ENCODE results near the gene ZC3H4. TPM values are rescaled to one million over a fixed set of nuclear protein-coding genes. Genes with fewer than 3 reads are reported as not detected.

Gene ZC3H4
- total and polyA plus RNA-seq, 2 donors from 2014 or later = 5.7 to 55.2 TPM

DNA sequence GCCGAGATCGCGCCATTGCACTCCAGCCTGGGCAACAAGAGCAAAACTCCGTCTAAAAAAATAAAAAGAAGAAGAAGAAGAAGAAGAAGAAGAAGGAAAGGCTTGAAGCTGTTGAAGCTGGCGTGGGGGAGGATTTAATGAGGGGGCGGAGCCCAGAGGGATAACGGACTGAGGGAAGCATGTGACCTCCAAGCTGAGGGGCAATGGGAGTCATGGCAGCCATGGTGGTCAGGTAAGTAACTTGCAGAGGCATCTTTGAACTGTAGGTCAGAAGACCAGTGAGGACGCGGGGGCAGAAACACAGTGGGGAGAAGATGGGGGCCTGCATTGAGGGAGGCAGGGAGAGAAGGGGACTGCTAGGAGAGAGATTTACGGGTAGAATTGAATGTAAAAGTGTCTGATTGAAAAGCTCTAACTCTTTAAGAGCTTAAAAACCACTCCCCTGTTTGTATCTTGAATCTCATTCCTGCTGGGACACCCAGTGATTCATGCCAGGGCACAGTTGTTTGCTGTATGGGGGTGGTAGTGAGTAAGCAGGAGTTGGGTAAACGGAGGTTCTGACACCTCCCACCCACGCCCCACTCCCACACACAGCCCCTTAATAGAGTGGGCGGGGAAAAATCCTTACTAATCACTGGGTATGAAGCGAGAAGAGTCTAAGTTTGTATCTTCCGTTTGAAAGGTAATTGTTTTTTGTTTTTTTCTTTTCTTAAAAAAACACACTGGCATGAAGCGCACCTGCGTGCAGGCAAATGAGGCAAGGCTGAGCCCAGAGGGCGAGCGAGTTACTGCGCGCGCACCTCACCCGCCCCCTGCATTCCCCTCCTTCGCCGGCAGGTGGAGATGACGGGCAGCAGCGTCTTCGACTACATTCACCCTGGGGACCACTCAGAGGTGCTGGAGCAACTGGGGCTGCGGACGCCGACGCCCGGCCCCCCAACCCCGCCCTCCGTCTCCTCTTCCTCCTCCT, 78.2 kb downstream of the ZC3H4 start:
- Histone ChIP-seq H3K27me3 (ENCODE audit: control insufficient read depth, insufficient read depth, low read length) (no peaks in the 10 kb centered on the region), H3K9ac (ENCODE audit: low read length in 3 of 3) (peak overlapping the region in 2 of 3 donors; percentile 30 to 57), H3K4me3 (ENCODE audit: low read length in 3 of 3) (peak overlapping the region; percentile 55 to 65 (median 61)), H3K9me3 (ENCODE audit: control insufficient read depth in 2 of 3, insufficient read depth in 1 of 3, low read length in 3 of 3) (no peaks in the 10 kb centered on the region), H3K36me3 (ENCODE audit: control insufficient read depth in 2 of 3, insufficient read depth in 3 of 3, low read length in 3 of 3) (no peaks in the 10 kb centered on the region), H3K27ac (ENCODE audit: low read depth in 2 of 2, low read length in 2 of 2) (peak overlapping the region in 1 of 2 donors; percentile 16), H3K4me1 (ENCODE audit: control insufficient read depth in 2 of 3, insufficient read depth in 2 of 3, low read depth in 1 of 3, low read length in 3 of 3) (peaks cover 0 to 4% (median 3%) of the 10 kb centered on the region in 3 donors)
- no peak for FAIRE-seq
- peak; percentile 92 to 96 (median 94) for DNase-seq
- intact Hi-C loops (cut with DNase I) = no loop called here
- TF ChIP-seq, protein P1, sequence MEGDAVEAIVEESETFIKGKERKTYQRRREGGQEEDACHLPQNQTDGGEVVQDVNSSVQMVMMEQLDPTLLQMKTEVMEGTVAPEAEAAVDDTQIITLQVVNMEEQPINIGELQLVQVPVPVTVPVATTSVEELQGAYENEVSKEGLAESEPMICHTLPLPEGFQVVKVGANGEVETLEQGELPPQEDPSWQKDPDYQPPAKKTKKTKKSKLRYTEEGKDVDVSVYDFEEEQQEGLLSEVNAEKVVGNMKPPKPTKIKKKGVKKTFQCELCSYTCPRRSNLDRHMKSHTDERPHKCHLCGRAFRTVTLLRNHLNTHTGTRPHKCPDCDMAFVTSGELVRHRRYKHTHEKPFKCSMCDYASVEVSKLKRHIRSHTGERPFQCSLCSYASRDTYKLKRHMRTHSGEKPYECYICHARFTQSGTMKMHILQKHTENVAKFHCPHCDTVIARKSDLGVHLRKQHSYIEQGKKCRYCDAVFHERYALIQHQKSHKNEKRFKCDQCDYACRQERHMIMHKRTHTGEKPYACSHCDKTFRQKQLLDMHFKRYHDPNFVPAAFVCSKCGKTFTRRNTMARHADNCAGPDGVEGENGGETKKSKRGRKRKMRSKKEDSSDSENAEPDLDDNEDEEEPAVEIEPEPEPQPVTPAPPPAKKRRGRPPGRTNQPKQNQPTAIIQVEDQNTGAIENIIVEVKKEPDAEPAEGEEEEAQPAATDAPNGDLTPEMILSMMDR (IDR thresholded peaks at IDR 0.05; ENCODE audit: borderline replicate concordance, extremely low read depth, insufficient read depth) = peak; percentile 94

DNA sequence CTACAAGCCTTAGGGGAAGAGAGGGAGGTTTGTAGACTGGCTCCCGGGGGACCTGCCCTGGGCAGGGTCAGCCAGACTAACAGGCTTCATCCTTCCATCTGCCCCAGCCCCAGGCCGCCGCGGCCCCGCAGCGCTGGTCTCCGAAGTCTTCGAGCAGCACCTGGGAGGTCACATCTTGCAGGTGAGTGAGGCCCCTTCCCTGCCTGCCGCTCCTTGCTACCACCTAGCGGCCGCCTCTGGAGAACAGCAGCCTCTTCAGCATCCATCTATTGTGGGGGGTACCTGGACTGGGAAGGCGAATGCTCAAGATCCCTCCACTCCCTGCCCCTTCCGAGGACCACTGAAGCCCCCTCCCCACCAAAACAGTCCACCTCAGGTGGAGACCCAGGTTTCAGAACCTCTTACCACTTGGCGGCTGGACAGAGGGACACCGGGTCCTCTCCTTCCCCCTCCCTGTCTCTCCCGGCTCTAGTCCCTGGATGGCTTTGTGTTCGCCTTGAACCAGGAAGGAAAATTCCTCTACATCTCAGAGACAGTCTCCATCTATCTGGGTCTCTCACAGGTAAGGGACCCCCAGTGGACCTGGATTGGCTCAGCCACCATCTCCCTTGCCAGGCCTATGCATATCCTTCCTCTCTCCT, 81.3 kb downstream of the ZC3H4 start:
- Histone ChIP-seq H3K4me1 (ENCODE audit: control insufficient read depth in 2 of 3, insufficient read depth in 2 of 3, low read depth in 1 of 3, low read length in 3 of 3) (peaks cover 0 to 4% (median 3%) of the 10 kb centered on the region in 3 donors), H3K9ac (ENCODE audit: low read length in 3 of 3) (no peak overlapping the region), H3K36me3 (ENCODE audit: control insufficient read depth in 2 of 3, insufficient read depth in 3 of 3, low read length in 3 of 3) (no peaks in the 10 kb centered on the region), H3K4me3 (ENCODE audit: low read length in 3 of 3) (no peak overlapping the region), H3K27ac (ENCODE audit: low read depth in 2 of 2, low read length in 2 of 2) (no peak overlapping the region), H3K27me3 (ENCODE audit: control insufficient read depth, insufficient read depth, low read length) (peaks cover 2% of the 10 kb centered on the region), H3K9me3 (ENCODE audit: control insufficient read depth in 2 of 3, insufficient read depth in 1 of 3, low read length in 3 of 3) (no peaks in the 10 kb centered on the region)
- peak in 4 of 5 donors; percentile 57 to 78 (median 67) for DNase-seq
- FAIRE-seq = no peak
- TF ChIP-seq, protein P1 (IDR thresholded peaks at IDR 0.05; ENCODE audit: borderline replicate concordance, extremely low read depth, insufficient read depth) = peak; percentile 76
- intact Hi-C loops (cut with DNase I) = no loop called here

DNA sequence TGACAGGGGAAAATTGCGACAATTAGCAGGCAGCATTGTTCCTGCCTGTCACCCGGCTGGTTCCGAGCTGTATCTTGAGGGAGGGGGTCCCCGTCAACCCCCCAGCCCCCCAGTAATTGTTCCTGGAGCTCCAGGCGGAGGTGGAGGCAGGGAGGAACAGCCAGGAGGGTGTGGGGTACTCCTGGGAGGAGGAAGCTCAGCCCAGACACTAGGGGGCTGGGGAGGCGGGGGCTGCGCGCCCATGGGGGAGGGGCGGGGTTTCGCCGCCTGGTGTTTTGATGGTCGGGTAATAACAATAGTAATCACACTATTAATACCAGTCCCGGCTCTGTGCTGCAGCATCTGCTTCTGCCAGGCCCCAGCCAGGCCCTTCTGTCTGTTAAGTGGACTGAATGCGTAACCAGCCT, 85.4 kb downstream of the ZC3H4 start:
- Histone ChIP-seq H3K27ac (ENCODE audit: low read depth in 2 of 2, low read length in 2 of 2) (no peak overlapping the region), H3K36me3 (ENCODE audit: control insufficient read depth in 2 of 3, insufficient read depth in 3 of 3, low read length in 3 of 3) (no peaks in the 10 kb centered on the region), H3K9me3 (ENCODE audit: control insufficient read depth in 2 of 3, insufficient read depth in 1 of 3, low read length in 3 of 3) (no peaks in the 10 kb centered on the region), H3K9ac (ENCODE audit: low read length in 3 of 3) (no peak overlapping the region), H3K4me1 (ENCODE audit: control insufficient read depth in 2 of 3, insufficient read depth in 2 of 3, low read depth in 1 of 3, low read length in 3 of 3) (no peaks in the 10 kb centered on the region), H3K4me3 (ENCODE audit: low read length in 3 of 3) (no peak overlapping the region), H3K27me3 (ENCODE audit: control insufficient read depth, insufficient read depth, low read length) (peaks cover 12% of the 10 kb centered on the region)
- intact Hi-C loops (cut with DNase I) = no loop called here
- DNase-seq (peak in 2 of 5 donors; percentile 22 to 61), FAIRE-seq (no peak)
- TF ChIP-seq, protein P1 (IDR thresholded peaks at IDR 0.05; ENCODE audit: borderline replicate concordance, extremely low read depth, insufficient read depth) = no peak

All from kidney (tissue), 14 donors.